Endothelial cell (in vitro differentiated cells): ENCODE data around the gene TMEM198. TPM values are rescaled to one million over a fixed set of nuclear protein-coding genes. Genes with fewer than 3 reads are reported as not detected.

Source experiments
- DNase-seq: peaks from one replicate; pipeline ENCODE4 v3.0.0; 2021; ENCODE audit warnings: low spot score
- H3K27ac Mint-ChIP-seq: one replicate; pipeline ENCODE4 v1.8.0; 2021; ENCODE audit warnings: mixed read lengths, inconsistent platforms; ENCODE audit not compliant: unreplicated experiment
- H3K27me3 Mint-ChIP-seq: one replicate; pipeline ENCODE4 v1.8.0; 2021; ENCODE audit warnings: mild to moderate bottlenecking, moderate library complexity, mixed read lengths, inconsistent platforms; ENCODE audit not compliant: unreplicated experiment
- H3K36me3 Mint-ChIP-seq: one replicate; pipeline ENCODE4 v1.8.0; 2021; ENCODE audit warnings: mild to moderate bottlenecking, low read depth, mixed read lengths, inconsistent platforms; ENCODE audit not compliant: unreplicated experiment
- H3K4me1 Mint-ChIP-seq: one replicate; pipeline ENCODE4 v1.8.0; 2021; ENCODE audit warnings: mild to moderate bottlenecking, mixed read lengths, inconsistent platforms; ENCODE audit not compliant: unreplicated experiment
- H3K4me3 Mint-ChIP-seq: one replicate; pipeline ENCODE4 v1.8.0; 2021; ENCODE audit warnings: mild to moderate bottlenecking, mixed read lengths, inconsistent platforms; ENCODE audit not compliant: unreplicated experiment
- H3K9me3 Mint-ChIP-seq: one replicate; pipeline ENCODE4 v1.8.0; 2021; ENCODE audit warnings: mixed read lengths, inconsistent platforms; ENCODE audit not compliant: unreplicated experiment
- CTCF ChIP-seq: fragments of 200-600 bp; sonication (generic); IDR thresholded peaks from one replicate; pipeline ENCODE4 v1.5.0; 2021; ENCODE audit warnings: antibody characterized with exemption; ENCODE audit not compliant: unreplicated experiment
- total RNA-seq: library from RNA; stranded (reverse); fragmentation: NEBNext Ultra II Directional; extraction: Animal tissue kit (Norgen Biotek cat#: 25700); gene quantifications from one replicate; pipeline ENCODE4 v1.2.1, GENCODE V29; 2021; ENCODE audit not compliant: unreplicated experiment

Gene TMEM198
- total RNA-seq, 1 donor from 2014 or later, result not detected

GRCh38 chr2:219548990-219549389, 5.2 kb downstream of the TMEM198 start:
- H3K27ac Mint-ChIP-seq, result no peak overlapping the region
- no peak overlapping the region for H3K4me3 Mint-ChIP-seq
- H3K9me3 Mint-ChIP-seq, result no peaks in the 10 kb centered on the region
- DNase-seq, result no peak
- peaks cover 8% of the 10 kb centered on the region for H3K4me1 Mint-ChIP-seq
- TF ChIP-seq CTCF, result no peak
- H3K27me3 Mint-ChIP-seq, result peaks cover 44% of the 10 kb centered on the region
- peaks cover 24% of the 10 kb centered on the region for H3K36me3 Mint-ChIP-seq

GRCh38 chr2:219549619-219550018, 5.8 kb downstream of the TMEM198 start:
- Mint-ChIP-seq H3K4me1 (peaks cover 4% of the 10 kb centered on the region), H3K27ac (no peak overlapping the region), H3K4me3 (no peak overlapping the region), H3K36me3 (peaks cover 20% of the 10 kb centered on the region), H3K27me3 (peaks cover 44% of the 10 kb centered on the region), H3K9me3 (no peaks in the 10 kb centered on the region)
- no peak for TF ChIP-seq CTCF
- DNase-seq, result no peak

- no peak for DNase-seq
- no peaks in the 10 kb centered on the region for H3K4me1 Mint-ChIP-seq
- peaks cover 35% of the 10 kb centered on the region for H3K27me3 Mint-ChIP-seq
- H3K36me3 Mint-ChIP-seq, result peaks cover 9% of the 10 kb centered on the region
- H3K4me3 Mint-ChIP-seq, result no peak overlapping the region
- no peak for TF ChIP-seq CTCF
- no peak overlapping the region for H3K27ac Mint-ChIP-seq
- H3K9me3 Mint-ChIP-seq, result no peaks in the 10 kb centered on the region
Measured at GRCh38 chr2:219551441-219552381, 7.9 kb downstream of the TMEM198 start.

- DNase-seq, result peak; percentile 88
- no peaks in the 10 kb centered on the region for H3K4me1 Mint-ChIP-seq
- H3K27ac Mint-ChIP-seq, result no peak overlapping the region
- H3K36me3 Mint-ChIP-seq, result peaks cover 9% of the 10 kb centered on the region
- no peak overlapping the region for H3K4me3 Mint-ChIP-seq
- peaks cover 32% of the 10 kb centered on the region for H3K27me3 Mint-ChIP-seq
- no peak for TF ChIP-seq CTCF
- no peaks in the 10 kb centered on the region for H3K9me3 Mint-ChIP-seq
Measured at GRCh38 chr2:219552382-219553167, 8.7 kb downstream of the TMEM198 start.

GRCh38 chr2:219553168-219553417, 9.3 kb downstream of the TMEM198 start:
- TF ChIP-seq CTCF, result no peak
- Mint-ChIP-seq H3K36me3 (peaks cover 9% of the 10 kb centered on the region), H3K27ac (no peak overlapping the region), H3K4me3 (peak overlapping the region; percentile 81), H3K9me3 (no peaks in the 10 kb centered on the region), H3K27me3 (peaks cover 31% of the 10 kb centered on the region), H3K4me1 (no peaks in the 10 kb centered on the region)
- DNase-seq, result no peak
